ENCODE data around the gene YTHDF2.

Gene YTHDF2

GRCh38 chr1:28718166-28718565 lies 18.6 kb upstream of the YTHDF2 start:
- Histone ChIP-seq H4K91ac (ENCODE audit: low read length) (no peak overlapping the region), H3K4me3 (ENCODE audit: insufficient read depth in 1 of 2, low read depth in 1 of 2, low read length in 2 of 2) (no peak overlapping the region), H3K14ac (ENCODE audit: low read length in 2 of 2) (no peak overlapping the region), H3K9me3 (ENCODE audit: control insufficient read depth, low read length) (no peaks in the 10 kb centered on the region), H3K36me3 (ENCODE audit: control insufficient read depth in 1 of 2, insufficient read depth in 2 of 2, low read depth in 1 of 2, low read length in 2 of 2) (peaks cover 13 to 26% of the 10 kb centered on the region in 2 experiments), H3K4me2 (ENCODE audit: low read length, poor library complexity, severe bottlenecking) (no peak overlapping the region), H3K79me1 (replicated peaks; ENCODE audit: low read length, poor library complexity, severe bottlenecking) (peaks cover 2% of the 10 kb centered on the region), H3K23ac (ENCODE audit: low read length in 2 of 2) (no peak overlapping the region), H4K8ac (ENCODE audit: low read length) (no peak overlapping the region), H3K4me1 (ENCODE audit: control insufficient read depth, insufficient read depth, low read depth, low read length) (peaks cover 6% of the 10 kb centered on the region), H3K4ac (ENCODE audit: low read depth in 1 of 2, low read length in 2 of 2) (no peak overlapping the region), H3K18ac (ENCODE audit: low read depth in 1 of 2, low read length in 2 of 2) (no peak overlapping the region), H2AFZ (ENCODE audit: low read depth, low read length) (no peak overlapping the region), H3K9ac (ENCODE audit: low read length) (no peak overlapping the region), H2BK12ac (ENCODE audit: low read length in 2 of 2) (no peak overlapping the region), H2BK120ac (ENCODE audit: low read depth, low read length) (no peak overlapping the region), H2BK15ac (ENCODE audit: low read depth, poor library complexity, severe bottlenecking) (no peak overlapping the region), H2BK5ac (ENCODE audit: low read depth, low read length, poor library complexity, severe bottlenecking) (no peak overlapping the region), H2AK5ac (ENCODE audit: low read length, severe bottlenecking) (no peak overlapping the region), H3K27me3 (ENCODE audit: control insufficient read depth in 1 of 2, insufficient read depth in 1 of 2, low read length in 2 of 2) (no peaks in the 10 kb centered on the region), H3K27ac (ENCODE audit: low read length, poor library complexity, severe bottlenecking) (no peak overlapping the region)
- WGBS, result no CpG with 5 or more reads among the region's 1 CpG
- DNase-seq, result no peak

GRCh38 chr1:28718586-28719331 lies 18.0 kb upstream of the YTHDF2 start:
- H2AFZ ChIP-seq (ENCODE audit: low read depth, low read length), result no peak overlapping the region
- H3K23ac ChIP-seq (ENCODE audit: low read length in 2 of 2), result no peak overlapping the region
- H3K27me3 ChIP-seq (ENCODE audit: control insufficient read depth in 1 of 2, insufficient read depth in 1 of 2, low read length in 2 of 2), result no peaks in the 10 kb centered on the region
- peaks cover 2% of the 10 kb centered on the region for H3K79me1 ChIP-seq (replicated peaks; ENCODE audit: low read length, poor library complexity, severe bottlenecking)
- H3K9me3 ChIP-seq (ENCODE audit: control insufficient read depth, low read length), result no peaks in the 10 kb centered on the region
- no peak overlapping the region for H2BK5ac ChIP-seq (ENCODE audit: low read depth, low read length, poor library complexity, severe bottlenecking)
- H3K18ac ChIP-seq (ENCODE audit: low read depth in 1 of 2, low read length in 2 of 2), result no peak overlapping the region
- H3K4me2 ChIP-seq (ENCODE audit: low read length, poor library complexity, severe bottlenecking), result no peak overlapping the region
- H2BK120ac ChIP-seq (ENCODE audit: low read depth, low read length), result no peak overlapping the region
- H3K9ac ChIP-seq (ENCODE audit: low read length), result peak overlapping the region; percentile 20
- no peak overlapping the region for H3K14ac ChIP-seq (ENCODE audit: low read length in 2 of 2)
- H2BK15ac ChIP-seq (ENCODE audit: low read depth, poor library complexity, severe bottlenecking), result peak overlapping the region; percentile 65
- peaks cover 11 to 20% of the 10 kb centered on the region in 2 experiments for H3K36me3 ChIP-seq (ENCODE audit: control insufficient read depth in 1 of 2, insufficient read depth in 2 of 2, low read depth in 1 of 2, low read length in 2 of 2)
- H4K91ac ChIP-seq (ENCODE audit: low read length), result peak overlapping the region; percentile 18
- 89% methylated on average over 4 of the region's 4 CpGs for WGBS
- DNase-seq, result peak; percentile 56
- H2BK12ac ChIP-seq (ENCODE audit: low read length in 2 of 2), result no peak overlapping the region
- no peak overlapping the region for H3K4ac ChIP-seq (ENCODE audit: low read depth in 1 of 2, low read length in 2 of 2)
- no peak overlapping the region for H2AK5ac ChIP-seq (ENCODE audit: low read length, severe bottlenecking)
- no peak overlapping the region for H4K8ac ChIP-seq (ENCODE audit: low read length)
- no peak overlapping the region for H3K4me3 ChIP-seq (ENCODE audit: insufficient read depth in 1 of 2, low read depth in 1 of 2, low read length in 2 of 2)
- peaks cover 6% of the 10 kb centered on the region for H3K4me1 ChIP-seq (ENCODE audit: control insufficient read depth, insufficient read depth, low read depth, low read length)
- no peak overlapping the region for H3K27ac ChIP-seq (ENCODE audit: low read length, poor library complexity, severe bottlenecking)

- H2BK5ac ChIP-seq (ENCODE audit: low read depth, low read length, poor library complexity, severe bottlenecking), result no peak overlapping the region
- H3K4me1 ChIP-seq (ENCODE audit: control insufficient read depth, insufficient read depth, low read depth, low read length), result peaks cover 6% of the 10 kb centered on the region
- no peaks in the 10 kb centered on the region for H3K9me3 ChIP-seq (ENCODE audit: control insufficient read depth, low read length)
- no peak overlapping the region for H2AK5ac ChIP-seq (ENCODE audit: low read length, severe bottlenecking)
- H2BK15ac ChIP-seq (ENCODE audit: low read depth, poor library complexity, severe bottlenecking), result no peak overlapping the region
- H4K91ac ChIP-seq (ENCODE audit: low read length), result no peak overlapping the region
- no peak for DNase-seq
- H3K14ac ChIP-seq (ENCODE audit: low read length in 2 of 2), result no peak overlapping the region
- no peak overlapping the region for H4K8ac ChIP-seq (ENCODE audit: low read length)
- H3K27ac ChIP-seq (ENCODE audit: low read length, poor library complexity, severe bottlenecking), result no peak overlapping the region
- no peak overlapping the region for H2BK120ac ChIP-seq (ENCODE audit: low read depth, low read length)
- H3K4ac ChIP-seq (ENCODE audit: low read depth in 1 of 2, low read length in 2 of 2), result no peak overlapping the region
- no peak overlapping the region for H3K9ac ChIP-seq (ENCODE audit: low read length)
- H3K4me3 ChIP-seq (ENCODE audit: insufficient read depth in 1 of 2, low read depth in 1 of 2, low read length in 2 of 2), result no peak overlapping the region
- no peak overlapping the region for H3K4me2 ChIP-seq (ENCODE audit: low read length, poor library complexity, severe bottlenecking)
- no peak overlapping the region for H3K18ac ChIP-seq (ENCODE audit: low read depth in 1 of 2, low read length in 2 of 2)
- H3K27me3 ChIP-seq (ENCODE audit: control insufficient read depth in 1 of 2, insufficient read depth in 1 of 2, low read length in 2 of 2), result no peaks in the 10 kb centered on the region
- H2BK12ac ChIP-seq (ENCODE audit: low read length in 2 of 2), result no peak overlapping the region
- H3K36me3 ChIP-seq (ENCODE audit: control insufficient read depth in 1 of 2, insufficient read depth in 2 of 2, low read depth in 1 of 2, low read length in 2 of 2), result peaks cover 7 to 14% of the 10 kb centered on the region in 2 experiments
- no peak overlapping the region for H2AFZ ChIP-seq (ENCODE audit: low read depth, low read length)
- H3K79me1 ChIP-seq (replicated peaks; ENCODE audit: low read length, poor library complexity, severe bottlenecking), result peaks cover 2% of the 10 kb centered on the region
- no peak overlapping the region for H3K23ac ChIP-seq (ENCODE audit: low read length in 2 of 2)
Measured at GRCh38 chr1:28719332-28719619, 17.5 kb upstream of the YTHDF2 start.

GRCh38 chr1:28720376-28720775 lies 16.4 kb upstream of the YTHDF2 start:
- H3K27me3 ChIP-seq (ENCODE audit: control insufficient read depth in 1 of 2, insufficient read depth in 1 of 2, low read length in 2 of 2), result no peaks in the 10 kb centered on the region
- no peak overlapping the region for H3K23ac ChIP-seq (ENCODE audit: low read length in 2 of 2)
- H3K27ac ChIP-seq (ENCODE audit: low read length, poor library complexity, severe bottlenecking), result no peak overlapping the region
- no peak overlapping the region for H3K4ac ChIP-seq (ENCODE audit: low read depth in 1 of 2, low read length in 2 of 2)
- no peak overlapping the region for H2AK5ac ChIP-seq (ENCODE audit: low read length, severe bottlenecking)
- no peak overlapping the region for H3K9ac ChIP-seq (ENCODE audit: low read length)
- no peak overlapping the region for H2BK12ac ChIP-seq (ENCODE audit: low read length in 2 of 2)
- no peaks in the 10 kb centered on the region for H3K9me3 ChIP-seq (ENCODE audit: control insufficient read depth, low read length)
- no peak overlapping the region for H3K4me2 ChIP-seq (ENCODE audit: low read length, poor library complexity, severe bottlenecking)
- no peak overlapping the region for H2AFZ ChIP-seq (ENCODE audit: low read depth, low read length)
- 90% methylated on average over 5 of the region's 5 CpGs for WGBS
- H2BK5ac ChIP-seq (ENCODE audit: low read depth, low read length, poor library complexity, severe bottlenecking), result no peak overlapping the region
- H2BK120ac ChIP-seq (ENCODE audit: low read depth, low read length), result no peak overlapping the region
- H3K79me1 ChIP-seq (replicated peaks; ENCODE audit: low read length, poor library complexity, severe bottlenecking), result peaks cover 2% of the 10 kb centered on the region
- H3K4me3 ChIP-seq (ENCODE audit: insufficient read depth in 1 of 2, low read depth in 1 of 2, low read length in 2 of 2), result no peak overlapping the region
- peaks cover 6% of the 10 kb centered on the region for H3K4me1 ChIP-seq (ENCODE audit: control insufficient read depth, insufficient read depth, low read depth, low read length)
- DNase-seq, result no peak
- no peak overlapping the region for H4K8ac ChIP-seq (ENCODE audit: low read length)
- no peak overlapping the region for H4K91ac ChIP-seq (ENCODE audit: low read length)
- H3K14ac ChIP-seq (ENCODE audit: low read length in 2 of 2), result no peak overlapping the region
- peak overlapping the region in 1 of 2 experiments; percentile 16 for H3K18ac ChIP-seq (ENCODE audit: low read depth in 1 of 2, low read length in 2 of 2)
- no peak overlapping the region for H2BK15ac ChIP-seq (ENCODE audit: low read depth, poor library complexity, severe bottlenecking)
- peaks cover 0 to 6% of the 10 kb centered on the region in 2 experiments for H3K36me3 ChIP-seq (ENCODE audit: control insufficient read depth in 1 of 2, insufficient read depth in 2 of 2, low read depth in 1 of 2, low read length in 2 of 2)
